ENCODE data around the gene MYH14. TPM values are rescaled to one million over a fixed set of nuclear protein-coding genes. Genes with fewer than 3 reads are reported as not detected.

Gene MYH14
- total and polyA plus RNA-seq, 2 experiments from 2014 or later, result 40.9 to 64.4 TPM

DNA sequence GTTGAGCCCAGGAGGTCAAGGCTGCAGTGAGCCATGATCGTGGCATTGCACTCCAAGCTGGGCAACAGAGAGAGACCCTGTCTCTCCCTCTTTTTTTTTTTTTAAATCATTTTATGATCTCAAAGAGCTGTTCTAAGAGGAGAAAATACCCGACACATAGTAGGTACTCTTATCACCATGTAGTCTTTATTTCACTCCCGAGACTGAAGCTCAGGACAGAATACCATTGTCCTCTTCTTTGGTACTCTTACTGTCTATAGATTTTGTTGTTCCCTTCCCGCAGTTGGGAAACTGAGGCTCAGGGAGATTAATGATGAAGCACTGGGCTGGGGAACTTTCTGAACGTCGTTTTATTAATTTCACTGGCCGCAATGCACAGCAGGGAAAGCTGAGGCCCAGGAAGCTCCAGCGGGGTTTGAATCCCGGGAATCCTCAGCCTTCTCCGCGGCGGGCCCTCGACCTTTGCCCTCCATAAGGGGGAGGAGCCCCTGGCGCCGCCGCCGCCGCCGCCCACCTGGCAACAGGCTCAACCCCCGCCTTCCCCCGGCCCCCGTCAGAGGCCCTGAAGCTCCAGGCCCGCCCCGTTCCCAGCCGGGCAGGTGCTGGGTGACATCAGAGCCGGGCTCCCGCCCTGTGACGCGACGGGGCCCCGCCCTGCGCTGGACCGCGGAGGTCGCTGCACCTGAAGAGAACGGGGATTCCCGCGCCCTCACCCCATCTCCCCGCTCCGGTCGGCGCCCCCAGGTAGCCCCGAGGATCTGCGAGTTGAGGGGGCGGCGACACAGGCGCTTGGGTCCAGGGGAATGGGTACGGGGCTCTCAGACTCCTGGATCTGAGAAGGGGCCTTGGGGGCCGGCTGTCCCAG is 1.6 kb downstream of the MYH14 start:
- 13% methylated on average over 34 of the region's 49 CpGs for WGBS (ENCODE audit: low lambda C conversion rate, missing lambda C conversion rate)
- H3K27me3 ChIP-seq, result peaks cover 10% of the 10 kb centered on the region
- peak; percentile 96 for DNase-seq (ENCODE audit: low spot score)
- H2AFZ ChIP-seq, result no peak overlapping the region
- peaks cover 13% of the 10 kb centered on the region for H3K4me1 ChIP-seq (ENCODE audit: insufficient read depth)
- H3K36me3 ChIP-seq (replicated peaks; ENCODE audit: insufficient read depth, low read depth), result no peaks in the 10 kb centered on the region
- H3K9me3 ChIP-seq (ENCODE audit: low read depth), result no peaks in the 10 kb centered on the region
- H3K27ac ChIP-seq, result peak overlapping the region; percentile 99
- no peaks in the 10 kb centered on the region for H4K20me1 ChIP-seq (ENCODE audit: insufficient read depth, poor library complexity, severe bottlenecking)
- H3K9me2 ChIP-seq (replicated peaks; ENCODE audit: insufficient read depth), result no peaks in the 10 kb centered on the region
- TF ChIP-seq EZH2 (IDR thresholded peaks at IDR 0.05; ENCODE audit: borderline replicate concordance), result no peak
- no peak for TF ChIP-seq EZH2phosphoT487 (IDR thresholded peaks at IDR 0.05; ENCODE audit: low read depth, severe bottlenecking, unreplicated experiment)
- TF ChIP-seq, protein P1, sequence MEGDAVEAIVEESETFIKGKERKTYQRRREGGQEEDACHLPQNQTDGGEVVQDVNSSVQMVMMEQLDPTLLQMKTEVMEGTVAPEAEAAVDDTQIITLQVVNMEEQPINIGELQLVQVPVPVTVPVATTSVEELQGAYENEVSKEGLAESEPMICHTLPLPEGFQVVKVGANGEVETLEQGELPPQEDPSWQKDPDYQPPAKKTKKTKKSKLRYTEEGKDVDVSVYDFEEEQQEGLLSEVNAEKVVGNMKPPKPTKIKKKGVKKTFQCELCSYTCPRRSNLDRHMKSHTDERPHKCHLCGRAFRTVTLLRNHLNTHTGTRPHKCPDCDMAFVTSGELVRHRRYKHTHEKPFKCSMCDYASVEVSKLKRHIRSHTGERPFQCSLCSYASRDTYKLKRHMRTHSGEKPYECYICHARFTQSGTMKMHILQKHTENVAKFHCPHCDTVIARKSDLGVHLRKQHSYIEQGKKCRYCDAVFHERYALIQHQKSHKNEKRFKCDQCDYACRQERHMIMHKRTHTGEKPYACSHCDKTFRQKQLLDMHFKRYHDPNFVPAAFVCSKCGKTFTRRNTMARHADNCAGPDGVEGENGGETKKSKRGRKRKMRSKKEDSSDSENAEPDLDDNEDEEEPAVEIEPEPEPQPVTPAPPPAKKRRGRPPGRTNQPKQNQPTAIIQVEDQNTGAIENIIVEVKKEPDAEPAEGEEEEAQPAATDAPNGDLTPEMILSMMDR (IDR thresholded peaks at IDR 0.05; ENCODE audit: poor library complexity), result no peak
- H3K79me2 ChIP-seq, result peaks cover 15% of the 10 kb centered on the region
- peak overlapping the region; percentile 85 for H3K4me2 ChIP-seq
- H3K4me3 ChIP-seq, result peak overlapping the region; percentile 36

DNA sequence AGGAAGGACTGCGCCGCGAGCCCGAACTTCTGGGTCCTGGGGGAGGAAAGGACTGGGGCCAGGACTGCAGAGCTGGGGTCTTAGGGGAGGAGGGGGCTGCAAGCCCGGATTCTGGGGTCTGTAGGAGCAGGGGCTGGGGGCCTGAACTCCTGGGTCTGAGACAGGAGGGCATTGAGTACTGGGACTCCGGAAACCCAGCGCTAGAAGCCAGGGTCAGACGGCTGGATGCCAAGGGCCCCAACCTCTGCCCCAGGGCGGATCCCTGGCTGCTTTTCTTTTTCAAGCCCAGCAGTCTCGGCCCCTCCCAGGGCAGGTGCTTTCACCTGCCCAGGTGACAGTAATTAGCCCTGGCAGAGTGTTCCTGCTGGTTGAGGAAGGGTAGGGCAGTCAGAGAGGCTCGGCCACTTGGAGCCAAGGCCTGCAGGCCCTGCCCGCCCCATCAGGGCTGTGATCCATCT is 2.3 kb downstream of the MYH14 start:
- Histone ChIP-seq H3K27me3 (peaks cover 10% of the 10 kb centered on the region), H4K20me1 (ENCODE audit: insufficient read depth, poor library complexity, severe bottlenecking) (no peaks in the 10 kb centered on the region), H3K9me2 (replicated peaks; ENCODE audit: insufficient read depth) (no peaks in the 10 kb centered on the region), H2AFZ (no peak overlapping the region), H3K9me3 (ENCODE audit: low read depth) (no peaks in the 10 kb centered on the region), H3K79me2 (peaks cover 15% of the 10 kb centered on the region), H3K4me3 (peak overlapping the region; percentile 36), H3K4me2 (peak overlapping the region; percentile 85), H3K36me3 (replicated peaks; ENCODE audit: insufficient read depth, low read depth) (no peaks in the 10 kb centered on the region), H3K4me1 (ENCODE audit: insufficient read depth) (peaks cover 13% of the 10 kb centered on the region), H3K27ac (peak overlapping the region; percentile 99)
- DNase-seq (ENCODE audit: low spot score), result peak; percentile 75
- no peak for TF ChIP-seq EZH2phosphoT487 (IDR thresholded peaks at IDR 0.05; ENCODE audit: low read depth, severe bottlenecking, unreplicated experiment)
- TF ChIP-seq, protein P1 (IDR thresholded peaks at IDR 0.05; ENCODE audit: poor library complexity), result no peak
- TF ChIP-seq EZH2 (IDR thresholded peaks at IDR 0.05; ENCODE audit: borderline replicate concordance), result no peak
- 40% methylated on average over 7 of the region's 12 CpGs for WGBS (ENCODE audit: low lambda C conversion rate, missing lambda C conversion rate)

DNA sequence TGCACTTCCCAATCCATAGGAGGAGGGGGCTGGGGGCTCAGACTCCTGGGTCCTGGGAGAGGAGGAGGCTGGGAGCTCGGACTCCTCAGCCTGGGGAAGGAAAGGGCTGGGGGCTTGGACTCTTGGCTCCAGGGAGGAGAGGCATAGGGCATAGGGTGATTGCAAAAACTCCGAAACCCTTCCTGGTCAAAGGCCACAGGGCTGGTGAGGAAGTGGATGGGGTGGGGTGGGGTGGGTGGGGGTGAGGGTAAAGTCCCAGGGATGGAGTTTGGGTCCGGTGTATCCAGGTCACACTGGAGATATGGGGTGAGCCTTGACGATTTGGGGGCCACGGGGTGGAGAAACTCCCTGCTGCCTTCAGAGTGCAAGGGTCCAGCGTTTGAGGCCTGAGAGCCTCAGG is 2.8 kb downstream of the MYH14 start:
- Histone ChIP-seq H3K9me2 (replicated peaks; ENCODE audit: insufficient read depth) (no peaks in the 10 kb centered on the region), H3K27me3 (peaks cover 9% of the 10 kb centered on the region), H2AFZ (no peak overlapping the region), H3K36me3 (replicated peaks; ENCODE audit: insufficient read depth, low read depth) (no peaks in the 10 kb centered on the region), H3K4me2 (peak overlapping the region; percentile 85), H4K20me1 (ENCODE audit: insufficient read depth, poor library complexity, severe bottlenecking) (no peaks in the 10 kb centered on the region), H3K4me1 (ENCODE audit: insufficient read depth) (peaks cover 13% of the 10 kb centered on the region), H3K27ac (peak overlapping the region; percentile 99), H3K4me3 (no peak overlapping the region), H3K79me2 (peaks cover 15% of the 10 kb centered on the region), H3K9me3 (ENCODE audit: low read depth) (no peaks in the 10 kb centered on the region)
- TF ChIP-seq EZH2 (IDR thresholded peaks at IDR 0.05; ENCODE audit: borderline replicate concordance) (no peak), EZH2phosphoT487 (IDR thresholded peaks at IDR 0.05; ENCODE audit: low read depth, severe bottlenecking, unreplicated experiment) (no peak)
- TF ChIP-seq, protein P1 (IDR thresholded peaks at IDR 0.05; ENCODE audit: poor library complexity), result no peak
- WGBS (ENCODE audit: low lambda C conversion rate, missing lambda C conversion rate), result 77% methylated on average over 2 of the region's 6 CpGs
- peak; percentile 41 for DNase-seq (ENCODE audit: low spot score)
